G401.6 (cell line): ENCODE data around the gene XPOT.

ENCODE experiments used
- FAIRE-seq: peaks from 2 replicates; lab custom pipeline; 2012; peaks lifted over from hg19 to GRCh38; lab: Jason Lieb, UNC

Gene XPOT

GRCh38 chr12:64469455-64470142, 65.4 kb downstream of the XPOT start:
- FAIRE-seq: no peak

DNA sequence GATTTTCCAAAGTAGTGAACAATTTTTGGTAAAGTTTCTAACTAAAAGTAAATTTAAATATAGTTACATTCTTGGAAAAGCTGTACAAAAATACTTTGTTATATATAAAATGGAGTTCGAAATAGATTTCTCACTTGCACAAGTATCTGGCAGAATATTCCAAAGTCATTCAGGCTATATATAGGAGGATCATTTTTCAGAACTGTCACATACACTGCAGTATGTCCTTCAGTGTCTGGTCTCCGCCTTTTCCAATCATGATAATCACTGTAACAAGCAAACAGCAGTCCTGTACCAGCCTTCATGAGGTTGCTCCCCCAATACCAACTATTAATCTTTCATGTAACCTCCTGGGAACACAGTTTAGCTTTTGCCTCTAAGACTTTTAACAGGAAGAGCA, 66.3 kb downstream of the XPOT start:
- FAIRE-seq: no peak

DNA sequence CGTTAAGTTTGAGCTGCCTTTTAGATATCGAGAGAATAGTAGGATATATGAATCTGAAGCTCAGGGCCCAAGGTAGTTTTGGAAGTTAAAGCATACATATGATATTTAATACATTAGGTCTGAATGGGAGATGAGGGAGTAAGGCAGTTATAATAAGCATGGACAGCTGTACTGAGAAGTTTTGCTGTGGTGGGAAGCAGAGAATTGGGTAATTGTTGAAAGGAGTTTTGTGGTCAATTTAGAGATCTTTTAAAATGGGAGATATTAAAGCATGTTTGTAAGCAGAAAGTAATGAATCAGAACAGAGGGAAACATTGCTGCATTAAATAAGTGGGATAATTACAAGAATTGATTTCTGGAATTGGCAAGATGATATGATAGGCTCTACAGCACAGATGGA, 69.0 kb downstream of the XPOT start:
- no peak for FAIRE-seq

DNA sequence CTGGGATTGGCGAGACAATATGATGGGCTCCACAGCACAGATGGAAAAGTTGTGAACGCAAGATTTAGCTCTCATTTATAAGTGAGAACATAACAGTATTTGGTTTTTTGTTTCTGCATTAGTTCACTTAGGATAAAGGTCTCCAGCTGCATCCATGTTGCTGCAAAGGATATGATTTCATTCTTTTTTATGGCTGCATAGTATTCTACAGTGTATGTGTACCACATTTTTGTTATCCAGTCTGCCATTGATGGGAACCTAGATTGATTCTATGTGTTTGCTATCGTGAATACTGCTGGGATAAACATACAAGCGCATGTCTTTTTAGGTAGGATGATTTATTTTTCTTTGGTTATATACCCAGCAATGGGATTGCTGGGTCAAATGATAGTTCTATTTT, 71.3 kb downstream of the XPOT start:
- FAIRE-seq: no peak

DNA sequence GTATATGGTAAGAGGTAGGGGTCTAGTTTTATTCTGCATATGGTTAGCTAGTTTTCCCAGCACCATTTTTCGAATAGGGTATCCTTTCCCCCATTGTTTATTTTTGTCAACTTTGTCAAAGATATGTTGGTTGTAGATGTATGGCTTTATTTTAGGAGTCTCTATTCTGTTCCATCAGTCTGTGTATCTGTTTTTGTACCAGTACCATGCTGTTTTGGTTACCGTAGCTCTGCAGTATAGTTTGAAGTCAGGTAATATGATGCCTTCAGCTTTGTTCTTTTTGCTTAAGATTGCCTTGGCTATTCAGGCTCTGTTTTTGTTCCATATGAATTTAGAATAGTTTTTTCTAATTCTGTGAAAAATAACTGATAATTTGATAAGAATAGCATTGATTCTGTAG, 72.7 kb downstream of the XPOT start:
- no peak for FAIRE-seq

DNA sequence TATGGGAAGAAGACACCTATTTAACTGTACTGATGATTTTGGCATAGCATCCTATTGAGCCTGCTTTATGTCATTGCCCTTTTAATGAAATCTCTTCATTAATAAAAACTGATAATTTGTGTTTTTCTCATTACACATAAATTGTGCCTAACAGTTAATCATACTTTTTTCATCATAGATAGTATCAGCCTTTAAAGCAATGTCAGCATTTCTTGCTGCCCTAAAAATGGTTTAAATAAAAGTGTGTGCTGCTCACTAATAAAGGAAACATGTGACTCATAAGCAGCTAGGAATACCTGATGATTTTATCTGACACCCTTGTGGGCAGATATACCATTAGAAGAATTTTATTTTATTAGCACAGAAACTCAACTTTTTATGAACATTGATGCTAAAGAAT, 74.5 kb downstream of the XPOT start:
- FAIRE-seq: no peak

DNA sequence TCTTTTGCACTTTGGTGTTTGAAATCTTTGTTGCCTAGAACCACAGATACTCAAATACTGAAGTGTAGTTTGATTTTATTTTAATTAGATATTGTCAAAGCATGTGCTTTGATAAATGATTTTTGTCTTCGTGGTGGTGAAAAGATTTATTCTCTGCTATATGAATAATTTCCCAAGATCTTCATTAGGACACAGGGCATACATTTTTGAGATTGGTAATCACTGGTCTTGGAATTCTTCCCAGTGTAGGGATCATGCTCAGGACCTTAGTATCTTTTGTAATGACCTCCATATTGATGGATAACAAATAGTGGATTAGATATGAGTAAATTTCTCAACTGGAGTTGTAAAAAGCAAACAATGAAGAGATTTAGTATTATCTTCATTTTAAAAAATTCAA, 76.0 kb downstream of the XPOT start:
- no peak for FAIRE-seq

DNA sequence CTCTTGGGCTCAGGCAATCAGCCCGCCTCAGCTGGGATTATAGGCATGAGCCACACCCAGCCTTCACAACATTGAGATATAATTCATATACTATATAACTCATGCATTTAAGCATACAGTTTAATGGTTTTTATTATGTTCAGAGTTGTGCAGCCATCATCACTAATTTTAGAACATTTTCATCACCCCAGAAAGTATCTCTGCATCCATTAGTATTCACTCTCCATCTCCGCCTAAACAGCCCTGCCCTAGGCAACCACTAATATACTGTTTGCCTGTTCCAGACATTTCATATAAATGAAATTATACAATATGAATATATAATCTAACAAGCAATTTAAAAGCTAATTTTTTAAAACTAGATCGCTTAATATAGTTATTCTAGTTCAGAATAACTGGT, 82.5 kb downstream of the XPOT start:
- FAIRE-seq: no peak

DNA sequence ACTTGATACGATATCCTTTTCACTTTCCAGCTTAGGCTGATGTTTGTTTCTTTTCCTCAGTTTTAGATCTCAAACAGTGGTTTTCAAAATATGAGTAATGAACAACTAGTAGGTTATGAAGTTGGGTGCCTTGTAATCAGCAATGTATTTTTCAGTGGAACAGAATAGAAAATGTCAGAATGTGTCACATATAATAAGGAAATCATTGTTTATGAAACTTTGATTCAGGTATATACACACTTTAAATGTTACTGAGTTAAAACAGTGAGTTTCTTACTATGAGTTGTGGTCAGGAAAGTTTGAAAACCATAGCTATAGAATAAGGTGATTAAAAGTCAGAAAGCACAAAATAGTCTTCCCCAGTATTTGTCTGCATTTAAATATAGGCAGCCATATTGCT, 87.5 kb downstream of the XPOT start:
- FAIRE-seq: no peak

DNA sequence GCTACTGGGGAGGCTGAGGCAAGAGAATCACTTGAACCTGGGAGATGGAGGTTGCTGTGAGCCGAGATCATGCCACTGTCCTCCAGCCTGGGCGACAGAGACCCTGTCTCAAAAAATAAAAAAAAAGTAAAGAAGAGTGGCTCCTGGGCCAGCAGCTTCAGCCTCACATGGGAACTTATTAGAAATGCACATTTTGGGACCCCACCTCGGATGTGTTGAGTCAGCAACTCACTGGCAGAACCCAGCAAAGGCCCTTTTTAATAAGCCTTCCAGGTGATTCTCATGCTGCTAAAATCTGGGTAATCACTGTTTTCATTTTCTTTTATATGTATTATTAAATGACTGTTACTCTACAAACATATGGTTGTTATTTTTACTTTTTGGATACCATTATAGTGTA, 89.3 kb downstream of the XPOT start:
- no peak for FAIRE-seq

DNA sequence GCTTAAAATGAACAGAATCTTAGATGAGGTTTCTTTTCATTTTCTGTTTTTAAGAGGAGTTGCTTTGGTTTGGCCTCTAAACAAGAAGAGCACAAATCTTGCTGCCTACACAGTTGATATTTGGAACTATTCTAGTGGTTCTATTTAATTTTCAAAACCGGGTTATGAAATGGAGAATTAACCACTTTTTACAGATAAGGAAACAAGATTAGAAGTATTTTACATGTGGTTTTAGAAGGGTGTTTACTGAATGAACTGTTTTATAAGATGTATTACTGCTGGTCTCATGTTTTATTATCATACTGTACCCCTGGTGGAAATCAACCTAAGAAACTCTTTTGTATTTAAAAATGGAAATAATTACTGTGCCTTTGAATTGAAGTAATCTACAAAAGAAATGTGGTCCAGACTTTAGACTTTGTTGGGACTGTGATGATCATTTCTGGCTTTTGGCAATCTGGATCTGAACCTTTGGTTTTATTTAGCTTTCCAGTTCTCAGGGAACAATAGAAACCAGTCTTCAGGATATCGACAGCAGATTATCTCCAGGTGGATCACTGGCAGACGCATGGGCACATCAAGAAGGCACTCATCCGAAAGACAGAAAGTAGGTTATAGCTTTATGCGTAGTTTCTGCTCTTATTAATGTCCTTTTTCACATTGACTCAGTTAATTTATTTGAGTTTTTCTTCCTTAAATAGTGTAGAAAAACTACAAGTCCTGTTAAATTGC, 91.0 kb downstream of the XPOT start:
- FAIRE-seq: no peak

- FAIRE-seq: no peak
Observed at GRCh38 chr12:64496839-64497400, 92.7 kb downstream of the XPOT start.

DNA sequence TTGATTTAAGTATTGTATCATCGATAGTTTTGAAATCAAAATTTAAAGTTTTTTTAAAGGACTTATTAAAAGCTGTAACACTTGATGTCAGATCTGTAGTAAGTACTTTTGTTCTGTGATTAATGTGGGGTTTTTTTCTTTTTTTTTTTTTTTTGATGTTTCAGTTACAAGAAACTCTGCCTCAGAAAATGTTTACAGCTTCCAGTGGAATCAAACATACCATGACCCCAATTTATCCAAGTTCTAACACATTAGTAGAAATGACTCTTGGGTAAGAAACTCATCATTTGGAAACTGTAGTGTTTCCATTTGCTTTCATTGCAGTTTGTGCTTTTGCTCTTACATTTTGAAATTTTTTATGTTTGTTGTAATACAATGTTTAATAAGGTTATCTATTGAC, 93.3 kb downstream of the XPOT start:
- peak; percentile 65 for FAIRE-seq

GRCh38 chr12:64497903-64498302, 93.7 kb downstream of the XPOT start:
- no peak for FAIRE-seq

DNA sequence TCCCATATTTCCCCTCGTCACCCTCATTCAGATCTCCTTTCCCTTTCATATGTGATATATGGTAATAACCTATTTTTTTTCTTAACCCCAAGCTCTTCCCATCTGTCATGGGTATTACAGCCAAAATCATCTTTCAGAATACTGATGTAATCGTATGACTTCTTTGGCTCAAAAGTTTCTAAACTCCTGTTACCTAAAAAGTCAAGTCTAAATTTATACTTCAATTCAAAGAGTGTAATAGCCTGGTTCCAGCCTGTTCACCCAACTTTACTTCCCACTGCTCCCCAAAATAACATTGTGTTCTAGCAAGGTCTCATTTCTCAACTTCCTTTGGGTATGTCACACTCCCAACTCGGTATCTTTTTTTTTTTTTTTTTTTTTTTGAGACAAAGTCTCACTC, 96.2 kb downstream of the XPOT start:
- no peak for FAIRE-seq
